Caco-2 (cell line): ENCODE results near the gene SCN8A. TPM values are rescaled to one million over a fixed set of nuclear protein-coding genes. Genes with fewer than 3 reads are reported as not detected.

Source experiments
- BruUV-seq: library from RNA; stranded (reverse); fragments of 400-500 nt; replicated peaks from 2 replicates; lab custom pipeline; 2021; lab: Mats Ljungman, UMichigan
- CTCF ChIA-PET: fragments of 300-600 bp; sonication (Branson Sonifier 250); formaldehyde crosslinking; loops from one replicate; lab custom pipeline; 2022; ENCODE audit warnings: antibody characterized with exemption; lab: Charles Lee
- POLR2A ChIA-PET: fragments of 300-600 bp; sonication (Branson Sonifier 250); formaldehyde crosslinking; loops from one replicate; lab custom pipeline; 2022; ENCODE audit warnings: antibody characterized with exemption; lab: Charles Lee
- DNase-seq, 2 experiments: peaks; one replicate each; pipeline versions ENCODE4 v3.0.0 to v3.0.0-alpha.2; 2020 to 2022
- H3K27me3 ChIP-seq: replicated peaks from 2 replicates; pipeline ENCODE4 v1.6.0; 2011; ENCODE audit warnings: low read length; ENCODE audit not compliant: control insufficient read depth, insufficient read depth
- H3K36me3 ChIP-seq: 2 replicates; pipeline ENCODE4 v1.5.1; 2011; ENCODE audit warnings: low read length; ENCODE audit not compliant: control insufficient read depth, insufficient read depth
- H3K4me1 ChIP-seq: fragments of 250-450 bp; sonication (Bioruptor Pico); 2 replicates; pipeline ENCODE4 v1.5.1; 2020; ENCODE audit warnings: mild to moderate bottlenecking
- H3K4me3 ChIP-seq: 2 replicates; pipeline ENCODE4 v1.5.1; 2011; ENCODE audit warnings: low read depth, mild to moderate bottlenecking, control low read depth, low read length
- H3K9me3 ChIP-seq: fragments of 250-450 bp; sonication (Bioruptor Pico); 2 replicates; pipeline ENCODE4 v1.5.1; 2020; ENCODE audit warnings: mild to moderate bottlenecking, moderate library complexity
- H3K27ac Mint-ChIP-seq: one replicate; pipeline ENCODE4 v1.8.0; 2022; ENCODE audit warnings: mixed read lengths; ENCODE audit not compliant: unreplicated experiment
- H3K27me3 Mint-ChIP-seq: one replicate; pipeline ENCODE4 v1.8.0; 2022; ENCODE audit warnings: mixed read lengths; ENCODE audit not compliant: insufficient read depth, unreplicated experiment
- H3K36me3 Mint-ChIP-seq: one replicate; pipeline ENCODE4 v1.8.0; 2022; ENCODE audit warnings: mild to moderate bottlenecking, mixed read lengths; ENCODE audit not compliant: insufficient read depth, unreplicated experiment
- H3K4me1 Mint-ChIP-seq: one replicate; pipeline ENCODE4 v1.8.0; 2022; ENCODE audit warnings: low read depth, mixed read lengths; ENCODE audit not compliant: unreplicated experiment
- H3K4me3 Mint-ChIP-seq: one replicate; pipeline ENCODE4 v1.8.0; 2022; ENCODE audit warnings: mild to moderate bottlenecking, moderate library complexity, mixed read lengths; ENCODE audit not compliant: unreplicated experiment
- H3K9me3 Mint-ChIP-seq: one replicate; pipeline ENCODE4 v1.8.0; 2022; ENCODE audit warnings: mixed read lengths; ENCODE audit not compliant: unreplicated experiment
- intact Hi-C: fragments of 100-400 bp; cut with micrococcal nuclease; formaldehyde crosslinking; loops from one replicate; pipeline ENCODE4 v1.10.0; 2022; ENCODE audit not compliant: unreplicated experiment
- total RNA-seq: library from RNA; stranded (reverse); gene quantifications from 2 replicates; pipeline ENCODE4 v1.2.3, GENCODE V29; 2022
- TF ChIP-seq, protein P1 (sequence below), 2 experiments: fragments of 200-600 bp in 1 of 2; IDR thresholded peaks; 1 replicate in 1 of 2; 2 replicates in 1 of 2; pipeline versions ENCODE4 v1.5.1 to v1.8.0; 2011 to 2022; ENCODE audit warnings: antibody characterized with exemption in 1 of 2, control low read depth in 1 of 2, inconsistent platforms in 1 of 2, low read depth in 1 of 2, low read length in 1 of 2, mild to moderate bottlenecking in 1 of 2, moderate library complexity in 1 of 2; ENCODE audit not compliant: insufficient read depth in 1 of 2, severe bottlenecking in 1 of 2, unreplicated experiment in 1 of 2

Gene SCN8A
- total RNA-seq, 1 experiment from 2014 or later = 16.5 TPM

DNA sequence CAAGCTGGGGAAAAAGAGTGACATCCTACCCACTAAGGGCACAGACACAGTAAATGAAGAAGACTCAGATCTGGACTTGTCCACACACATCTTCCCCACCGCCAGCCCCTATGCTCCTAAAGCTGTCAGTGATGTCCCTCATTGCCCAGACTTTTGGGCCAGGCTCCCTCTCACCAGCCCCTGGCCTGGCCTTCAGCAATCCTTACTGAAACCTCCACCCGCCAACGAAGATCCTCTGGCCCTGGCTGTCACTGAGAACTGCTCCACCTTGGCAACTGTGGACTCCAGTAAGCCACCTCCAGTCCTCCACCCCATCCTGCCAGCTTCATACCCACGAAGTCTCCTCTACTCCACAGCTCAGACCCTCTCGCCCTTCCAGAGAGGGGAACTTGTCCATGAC, 234.2 kb downstream of the SCN8A start:
- TF ChIP-seq, protein P1, sequence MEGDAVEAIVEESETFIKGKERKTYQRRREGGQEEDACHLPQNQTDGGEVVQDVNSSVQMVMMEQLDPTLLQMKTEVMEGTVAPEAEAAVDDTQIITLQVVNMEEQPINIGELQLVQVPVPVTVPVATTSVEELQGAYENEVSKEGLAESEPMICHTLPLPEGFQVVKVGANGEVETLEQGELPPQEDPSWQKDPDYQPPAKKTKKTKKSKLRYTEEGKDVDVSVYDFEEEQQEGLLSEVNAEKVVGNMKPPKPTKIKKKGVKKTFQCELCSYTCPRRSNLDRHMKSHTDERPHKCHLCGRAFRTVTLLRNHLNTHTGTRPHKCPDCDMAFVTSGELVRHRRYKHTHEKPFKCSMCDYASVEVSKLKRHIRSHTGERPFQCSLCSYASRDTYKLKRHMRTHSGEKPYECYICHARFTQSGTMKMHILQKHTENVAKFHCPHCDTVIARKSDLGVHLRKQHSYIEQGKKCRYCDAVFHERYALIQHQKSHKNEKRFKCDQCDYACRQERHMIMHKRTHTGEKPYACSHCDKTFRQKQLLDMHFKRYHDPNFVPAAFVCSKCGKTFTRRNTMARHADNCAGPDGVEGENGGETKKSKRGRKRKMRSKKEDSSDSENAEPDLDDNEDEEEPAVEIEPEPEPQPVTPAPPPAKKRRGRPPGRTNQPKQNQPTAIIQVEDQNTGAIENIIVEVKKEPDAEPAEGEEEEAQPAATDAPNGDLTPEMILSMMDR (IDR thresholded peaks at IDR 0.05; ENCODE audit: insufficient read depth in 1 of 2, low read depth in 1 of 2, low read length in 1 of 2, severe bottlenecking in 1 of 2, unreplicated experiment in 1 of 2) = no peak
- POLR2A ChIA-PET = no interaction called here
- intact Hi-C loops = loop anchor here (2.0 kb wide), 1 partner anchor 20 kb away; no protein-coding TSS in a partner anchor

DNA sequence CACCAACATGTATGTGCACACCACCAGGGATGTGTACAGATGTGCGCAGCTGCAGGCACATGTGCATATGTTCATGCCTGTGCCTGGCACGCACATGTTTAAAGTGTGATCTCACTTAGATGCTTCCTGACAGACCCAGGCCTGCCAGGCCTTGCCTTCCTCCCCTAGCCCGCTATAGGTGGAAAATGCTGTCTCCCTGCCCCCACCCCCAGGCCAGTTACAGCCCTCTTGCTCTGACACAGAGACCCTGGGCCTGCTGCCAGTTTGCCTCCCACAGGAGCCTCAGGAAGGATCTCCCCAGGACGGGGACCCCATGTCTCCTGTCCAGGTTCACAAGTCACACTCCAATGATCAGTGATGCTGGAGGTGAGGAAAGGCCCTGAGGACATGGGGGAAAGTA, 235.8 kb downstream of the SCN8A start:
- TF ChIP-seq, protein P1 (IDR thresholded peaks at IDR 0.05; ENCODE audit: insufficient read depth in 1 of 2, low read depth in 1 of 2, low read length in 1 of 2, severe bottlenecking in 1 of 2, unreplicated experiment in 1 of 2) = no peak
- Mint-ChIP-seq H3K4me1 (no peaks in the 10 kb centered on the region), H3K9me3 (no peaks in the 10 kb centered on the region), H3K36me3 (no peaks in the 10 kb centered on the region), H3K4me3 (no peak overlapping the region), H3K27ac (no peak overlapping the region), H3K27me3 (no peaks in the 10 kb centered on the region)
- intact Hi-C loops = no loop called here
- Histone ChIP-seq H3K4me1 (no peaks in the 10 kb centered on the region), H3K9me3 (no peaks in the 10 kb centered on the region), H3K4me3 (no peak overlapping the region), H3K27me3 (no peaks in the 10 kb centered on the region), H3K36me3 (no peaks in the 10 kb centered on the region)
- no peak for DNase-seq
- ChIA-PET CTCF (no interaction called here), POLR2A (no interaction called here)
- BruUV-seq = no TSS peak

More for the DNA sequence above, 234.2 kb downstream of the SCN8A start:
- H3K4me3 ChIP-seq = no peak overlapping the region
- H3K9me3 ChIP-seq = no peaks in the 10 kb centered on the region
- no peaks in the 10 kb centered on the region for H3K27me3 ChIP-seq
- Mint-ChIP-seq H3K4me1 (no peaks in the 10 kb centered on the region), H3K27me3 (no peaks in the 10 kb centered on the region), H3K4me3 (no peak overlapping the region), H3K27ac (no peak overlapping the region), H3K36me3 (no peaks in the 10 kb centered on the region), H3K9me3 (no peaks in the 10 kb centered on the region)
- no peaks in the 10 kb centered on the region for H3K36me3 ChIP-seq
- no peak for DNase-seq
- H3K4me1 ChIP-seq = 0 out of 2 replicates have a peak, but pooled peaks cover 4% of the 10 kb centered on the region
- CTCF ChIA-PET = interaction anchor here (0.7 to 0.8 kb wide), 2 partner anchors 50 to 318 kb away, joined by 4 read pairs; no protein-coding TSS in a partner anchor
- BruUV-seq = no TSS peak

DNA sequence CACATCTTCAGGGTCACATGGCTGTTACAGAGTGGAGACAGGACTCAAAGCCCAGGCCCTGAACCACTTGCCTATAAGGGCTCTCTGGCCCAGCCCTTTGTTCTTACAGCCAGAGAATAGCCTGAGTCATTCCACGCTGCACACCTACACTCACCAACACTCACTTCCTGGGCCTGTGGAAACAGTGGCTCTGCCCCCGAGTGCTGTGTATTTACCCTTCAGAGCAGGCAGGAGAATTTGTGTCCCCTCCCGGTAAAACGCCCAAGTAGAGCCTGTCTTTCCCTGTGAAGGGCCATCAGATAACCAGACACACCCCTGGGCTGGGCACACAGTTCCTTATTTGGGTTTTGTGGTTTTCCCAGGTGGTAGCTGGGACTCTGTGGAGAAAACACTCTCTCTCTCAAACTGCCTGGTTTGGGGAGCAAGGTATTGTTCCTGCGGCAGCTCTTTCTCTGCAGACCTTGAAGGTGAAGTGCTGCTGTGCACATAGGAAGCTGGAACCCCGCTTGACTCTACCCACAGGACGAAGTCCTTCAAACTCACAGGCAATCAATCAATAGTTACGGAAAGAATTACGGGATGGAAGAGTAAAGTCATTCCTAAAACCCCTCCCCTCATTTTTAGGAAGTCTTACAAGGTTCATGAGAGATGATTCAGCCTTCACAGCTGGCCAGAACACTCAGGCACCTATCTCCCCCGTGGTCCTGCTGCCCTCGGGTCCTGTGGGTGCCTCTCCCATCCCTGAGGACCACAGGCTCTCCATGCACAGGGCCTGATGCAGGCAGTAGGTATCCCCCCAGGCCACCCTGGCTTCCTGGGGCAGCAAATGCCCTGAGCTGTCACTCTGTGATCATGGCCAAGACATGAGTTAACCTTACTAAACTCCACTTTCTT, 237.1 kb downstream of the SCN8A start:
- CTCF ChIA-PET = no interaction called here
- no TSS peak for BruUV-seq

More for the DNA sequence above, 237.1 kb downstream of the SCN8A start:
- DNase-seq = no peak
- no peaks in the 10 kb centered on the region for H3K4me1 Mint-ChIP-seq
- no peaks in the 10 kb centered on the region for H3K9me3 Mint-ChIP-seq
- Histone ChIP-seq H3K4me1 (no peaks in the 10 kb centered on the region), H3K4me3 (no peak overlapping the region), H3K36me3 (no peaks in the 10 kb centered on the region), H3K9me3 (no peaks in the 10 kb centered on the region), H3K27me3 (no peaks in the 10 kb centered on the region)
- intact Hi-C loops = no loop called here
- POLR2A ChIA-PET = no interaction called here
- no peak overlapping the region for H3K4me3 Mint-ChIP-seq
- H3K27me3 Mint-ChIP-seq = peaks cover 4% of the 10 kb centered on the region
- H3K36me3 Mint-ChIP-seq = no peaks in the 10 kb centered on the region
- H3K27ac Mint-ChIP-seq = no peak overlapping the region
- TF ChIP-seq, protein P1 (IDR thresholded peaks at IDR 0.05; ENCODE audit: insufficient read depth in 1 of 2, low read depth in 1 of 2, low read length in 1 of 2, severe bottlenecking in 1 of 2, unreplicated experiment in 1 of 2) = no peak
